ENCODE results near the gene RAB12. TPM values are rescaled to one million over a fixed set of nuclear protein-coding genes. Genes with fewer than 3 reads are reported as not detected.

The RAB12 gene, protein sequence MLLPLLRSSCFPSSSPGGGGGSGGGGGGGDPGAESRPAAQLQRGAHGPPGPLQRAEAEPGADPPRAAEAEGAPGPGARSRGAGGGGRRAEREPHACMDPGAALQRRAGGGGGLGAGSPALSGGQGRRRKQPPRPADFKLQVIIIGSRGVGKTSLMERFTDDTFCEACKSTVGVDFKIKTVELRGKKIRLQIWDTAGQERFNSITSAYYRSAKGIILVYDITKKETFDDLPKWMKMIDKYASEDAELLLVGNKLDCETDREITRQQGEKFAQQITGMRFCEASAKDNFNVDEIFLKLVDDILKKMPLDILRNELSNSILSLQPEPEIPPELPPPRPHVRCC
- 32.9 and 33.3 TPM in 2 replicates for total RNA-seq

GRCh38 chr18:8608795-8609658 is at the start of gene RAB12:
TSS of gene RAB12 (plus strand) at chr18:8609437. CDS start at chr18:8609440, 3 bp downstream.

Other genes starting within 250 kb of the RAB12 start
- gene MTCL1, start 96.1 kb downstream of the RAB12 start, total RNA-seq, result 14.3 and 18.2 TPM in 2 replicates